D721Med (cell line): Measurements from ENCODE around the gene SUGCT.

Source experiments
- DNase-seq: peaks from one replicate; pipeline ENCODE4 v3.0.0; 2011; ENCODE audit warnings: low spot score; ENCODE audit not compliant: insufficient read length
- FAIRE-seq: peaks from 2 replicates; lab custom pipeline; 2011; peaks lifted over from hg19 to GRCh38; lab: Jason Lieb, UNC
- TF ChIP-seq, protein P1 (sequence below): IDR thresholded peaks from 2 replicates; pipeline ENCODE4 v1.5.1; 2012; ENCODE audit warnings: mild to moderate bottlenecking, control low read depth; ENCODE audit not compliant: insufficient read depth; ENCODE audit errors: missing control alignments

Gene SUGCT

DNA sequence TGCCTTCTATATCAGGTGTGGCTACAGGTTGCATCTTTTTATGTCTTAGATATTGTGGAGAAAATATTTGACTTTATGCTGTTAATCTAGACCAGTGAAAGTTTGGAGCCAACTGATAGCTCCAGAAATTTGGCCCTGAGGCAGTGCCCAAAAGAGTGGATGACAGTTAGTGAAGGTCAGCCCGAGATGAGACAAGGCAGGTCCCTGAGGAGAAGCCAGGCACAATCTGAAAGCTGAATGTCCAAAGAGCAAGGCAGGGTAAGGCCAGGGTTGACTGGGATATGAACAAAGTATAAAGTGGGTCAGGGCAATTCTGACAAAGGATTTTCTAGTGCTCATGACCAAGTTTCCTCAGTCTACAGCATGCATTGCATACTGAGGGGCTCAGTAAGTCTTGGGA lies 661.9 kb downstream of the SUGCT start:
- TF ChIP-seq, protein P1, sequence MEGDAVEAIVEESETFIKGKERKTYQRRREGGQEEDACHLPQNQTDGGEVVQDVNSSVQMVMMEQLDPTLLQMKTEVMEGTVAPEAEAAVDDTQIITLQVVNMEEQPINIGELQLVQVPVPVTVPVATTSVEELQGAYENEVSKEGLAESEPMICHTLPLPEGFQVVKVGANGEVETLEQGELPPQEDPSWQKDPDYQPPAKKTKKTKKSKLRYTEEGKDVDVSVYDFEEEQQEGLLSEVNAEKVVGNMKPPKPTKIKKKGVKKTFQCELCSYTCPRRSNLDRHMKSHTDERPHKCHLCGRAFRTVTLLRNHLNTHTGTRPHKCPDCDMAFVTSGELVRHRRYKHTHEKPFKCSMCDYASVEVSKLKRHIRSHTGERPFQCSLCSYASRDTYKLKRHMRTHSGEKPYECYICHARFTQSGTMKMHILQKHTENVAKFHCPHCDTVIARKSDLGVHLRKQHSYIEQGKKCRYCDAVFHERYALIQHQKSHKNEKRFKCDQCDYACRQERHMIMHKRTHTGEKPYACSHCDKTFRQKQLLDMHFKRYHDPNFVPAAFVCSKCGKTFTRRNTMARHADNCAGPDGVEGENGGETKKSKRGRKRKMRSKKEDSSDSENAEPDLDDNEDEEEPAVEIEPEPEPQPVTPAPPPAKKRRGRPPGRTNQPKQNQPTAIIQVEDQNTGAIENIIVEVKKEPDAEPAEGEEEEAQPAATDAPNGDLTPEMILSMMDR, result no peak
- DNase-seq, result no peak
- FAIRE-seq, result no peak

DNA sequence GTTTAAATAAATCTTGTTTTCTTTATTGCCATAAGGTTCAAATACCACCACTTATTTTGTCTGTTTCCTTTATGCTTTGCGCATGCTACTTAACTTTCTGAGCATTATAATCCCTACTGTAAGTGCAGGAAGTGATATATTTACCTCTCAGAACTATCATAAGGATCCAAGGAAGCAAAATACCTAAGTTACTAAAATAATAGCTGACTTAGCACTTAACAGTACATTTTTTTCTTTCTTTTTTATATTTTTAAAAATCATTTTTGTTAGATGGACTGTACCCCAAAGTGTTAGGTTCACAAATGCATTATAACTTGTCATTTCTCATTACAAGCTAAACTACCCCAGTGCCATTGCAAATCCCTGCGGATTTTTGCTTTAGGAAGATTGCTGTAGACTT lies 663.8 kb downstream of the SUGCT start:
- DNase-seq, result no peak
- TF ChIP-seq, protein P1, result no peak
- FAIRE-seq, result no peak

DNA sequence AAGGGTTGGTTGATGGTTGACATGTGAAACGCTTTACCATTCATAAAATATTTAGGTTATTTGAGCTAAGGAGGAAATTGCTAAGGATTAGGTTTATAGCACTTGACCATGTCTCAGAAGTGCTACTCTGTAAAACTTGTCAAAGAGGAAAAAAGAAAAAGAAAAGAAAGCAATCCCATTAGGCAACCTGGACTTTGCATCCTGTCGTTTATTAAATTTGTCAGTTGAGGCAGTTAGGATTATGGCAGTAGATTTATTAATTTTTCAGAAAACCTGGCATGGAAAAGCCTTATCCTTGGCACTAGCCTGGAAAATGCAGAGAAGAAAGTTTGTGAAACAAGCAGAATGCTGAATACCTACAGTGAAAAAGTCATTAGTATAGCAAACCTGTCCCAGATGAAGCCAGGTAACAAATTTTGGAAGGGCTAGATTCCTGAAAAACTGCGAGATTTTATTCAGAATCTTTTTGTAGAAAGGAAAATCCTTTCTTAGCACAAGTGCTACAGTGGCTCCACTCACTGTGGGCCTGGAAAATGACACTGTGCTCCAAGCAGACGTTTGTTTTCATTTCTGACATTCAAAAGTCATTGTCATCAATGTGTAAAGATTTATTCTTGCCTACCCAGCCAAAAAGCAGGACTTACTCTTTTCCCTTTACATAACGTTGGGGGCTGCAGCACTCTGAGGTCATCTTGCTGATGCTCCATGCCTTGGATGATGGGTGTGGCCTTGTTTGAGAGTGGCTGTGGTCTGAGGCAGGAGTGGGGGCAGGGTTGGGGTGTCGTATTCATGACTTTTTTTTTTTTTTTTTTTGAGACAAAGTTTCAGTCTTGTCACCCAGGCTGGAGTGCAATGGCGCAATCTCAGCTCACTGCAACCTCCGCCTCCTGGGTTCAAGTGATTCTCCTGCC lies 664.9 kb downstream of the SUGCT start:
- DNase-seq, result no peak
- TF ChIP-seq, protein P1, result no peak
- no peak for FAIRE-seq

DNA sequence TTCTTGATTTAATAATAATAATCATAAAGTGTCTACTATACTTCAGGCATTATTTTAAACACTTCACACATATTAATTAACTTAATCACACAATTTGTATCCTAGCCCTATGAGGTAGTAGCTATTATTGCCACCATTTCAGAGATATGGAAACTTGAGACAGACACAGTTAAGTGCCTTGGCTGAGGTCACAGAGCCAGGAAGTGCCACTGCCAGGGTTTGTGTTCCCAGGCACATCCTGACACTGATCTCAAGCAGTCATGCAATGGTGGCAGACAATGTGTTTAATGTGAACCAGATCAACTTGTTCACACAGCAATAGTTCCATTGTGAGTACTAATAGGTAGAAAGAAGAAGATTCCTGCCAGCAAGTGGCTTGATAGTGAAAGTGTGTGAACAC lies 666.0 kb downstream of the SUGCT start:
- DNase-seq, result no peak
- FAIRE-seq, result no peak
- TF ChIP-seq, protein P1, result no peak

DNA sequence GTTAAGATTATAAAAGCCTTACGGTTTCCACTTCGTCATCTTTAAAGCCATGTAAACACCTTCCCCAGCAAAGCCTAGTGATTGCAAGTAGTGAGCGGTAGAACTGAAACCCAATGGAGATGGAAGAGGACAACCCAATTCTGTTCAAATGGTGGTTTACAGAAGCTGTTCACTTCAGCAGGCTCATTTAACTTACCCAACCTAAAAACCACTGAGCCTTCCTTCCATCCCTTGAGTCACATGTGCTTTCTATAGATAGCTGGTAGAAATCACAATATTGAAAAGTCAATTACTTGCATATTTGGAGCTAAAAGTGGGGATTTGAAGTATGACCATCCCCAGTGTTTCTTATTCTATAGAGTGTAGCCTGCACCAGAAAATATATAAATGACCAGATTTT lies 667.7 kb downstream of the SUGCT start:
- DNase-seq, result no peak
- TF ChIP-seq, protein P1, result no peak
- no peak for FAIRE-seq

DNA sequence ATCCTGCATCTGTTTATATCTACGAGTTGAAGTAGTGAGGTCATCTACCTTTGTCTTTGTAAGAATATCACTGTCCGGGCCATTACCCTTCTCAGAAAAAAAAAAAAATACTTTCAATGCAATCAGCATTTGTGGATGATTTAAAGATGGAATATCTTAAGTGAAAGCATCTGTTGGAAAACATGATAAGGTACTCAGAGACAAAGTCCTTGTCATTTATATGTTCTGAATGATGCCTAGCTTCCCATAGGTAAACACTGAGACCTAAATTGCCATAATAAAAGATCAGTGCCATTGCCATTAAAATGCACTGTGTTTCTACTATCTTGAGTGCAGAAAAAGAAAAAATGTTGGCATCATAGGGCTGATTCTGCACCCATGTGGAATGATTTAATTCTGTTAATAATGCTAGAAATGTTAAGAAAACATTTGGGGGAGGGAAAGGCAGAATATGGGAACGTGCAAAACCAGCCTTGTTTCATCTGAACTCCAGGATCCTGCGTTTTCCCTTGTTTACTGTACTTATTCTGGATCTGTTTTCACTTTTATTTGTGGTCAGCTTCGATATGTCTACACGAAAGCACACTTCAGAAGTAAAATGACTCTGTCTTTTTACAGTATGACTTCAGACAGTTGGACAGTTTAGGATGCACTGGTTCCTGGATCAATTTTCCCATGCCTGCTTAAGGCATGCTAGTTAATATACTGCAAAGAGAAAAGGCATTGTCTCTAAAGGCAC lies 669.8 kb downstream of the SUGCT start:
- TF ChIP-seq, protein P1, result no peak
- DNase-seq, result no peak
- no peak for FAIRE-seq

DNA sequence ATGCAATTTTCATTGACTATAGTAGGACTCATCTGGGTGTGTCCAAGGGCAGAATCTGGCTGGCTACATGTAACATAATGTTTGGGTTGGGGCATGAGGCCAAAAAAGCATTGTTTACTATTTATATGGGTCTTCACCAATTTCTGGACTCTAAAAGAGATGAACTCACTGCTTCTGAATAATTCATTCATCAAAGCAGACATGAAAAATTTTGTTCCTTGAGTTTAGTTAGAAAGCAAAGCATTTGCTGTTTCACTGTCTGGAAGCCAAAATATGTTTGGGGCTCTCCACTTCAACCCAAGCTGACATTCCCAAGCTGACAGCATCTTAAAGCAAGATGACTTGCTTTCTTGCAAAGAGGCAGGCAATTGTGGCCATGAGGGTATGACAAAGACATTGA lies 670.6 kb downstream of the SUGCT start:
- TF ChIP-seq, protein P1, result no peak
- no peak for FAIRE-seq
- no peak for DNase-seq
